HG03280 (cell line): ENCODE data around the gene CD59.
"Not testable (repeated sequence)": the region's sequence is repeated elsewhere in the genome, so short reads cannot be mapped to it uniquely, and the experiment has no call there.

Experiments
- ATAC-seq: cut with Tn5 transposase; IDR thresholded peaks from one replicate; pipeline ENCODE4 v1.9.1; 2021; ENCODE audit warnings: mild to moderate bottlenecking, moderate library complexity; ENCODE audit not compliant: unreplicated experiment

The CD59 gene

GRCh38 chr11:33716243-33716642 is 20.0 kb downstream of the CD59 start:
- ATAC-seq, result no peak

DNA sequence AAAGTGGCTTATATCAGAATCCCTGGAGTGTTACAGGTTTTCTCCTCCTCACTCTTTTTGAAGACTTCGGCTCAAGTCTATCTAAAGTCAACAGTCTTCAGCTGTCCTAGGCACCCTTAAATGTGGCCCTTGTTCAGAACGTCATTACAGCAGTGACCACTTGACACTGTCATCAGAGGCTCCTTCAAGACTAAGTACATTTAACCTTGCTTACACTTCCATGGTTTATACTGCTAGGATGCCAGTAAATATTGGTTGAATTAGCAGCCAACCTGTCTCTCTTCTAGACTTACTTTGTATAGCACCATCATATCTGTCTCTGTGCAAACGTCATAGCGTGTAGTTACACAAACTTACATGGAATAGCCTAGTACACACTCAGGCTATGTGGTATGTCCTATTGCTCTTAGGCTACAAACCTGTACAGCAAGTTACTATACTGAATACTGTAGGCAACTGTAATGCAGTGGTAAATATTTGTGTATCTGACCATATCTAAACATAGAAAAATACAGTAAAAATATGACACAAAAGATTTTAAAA is 22.3 kb downstream of the CD59 start:
- ATAC-seq, result no peak

- no peak for ATAC-seq
Measured at GRCh38 chr11:33713151-33713855, 22.9 kb downstream of the CD59 start.

DNA sequence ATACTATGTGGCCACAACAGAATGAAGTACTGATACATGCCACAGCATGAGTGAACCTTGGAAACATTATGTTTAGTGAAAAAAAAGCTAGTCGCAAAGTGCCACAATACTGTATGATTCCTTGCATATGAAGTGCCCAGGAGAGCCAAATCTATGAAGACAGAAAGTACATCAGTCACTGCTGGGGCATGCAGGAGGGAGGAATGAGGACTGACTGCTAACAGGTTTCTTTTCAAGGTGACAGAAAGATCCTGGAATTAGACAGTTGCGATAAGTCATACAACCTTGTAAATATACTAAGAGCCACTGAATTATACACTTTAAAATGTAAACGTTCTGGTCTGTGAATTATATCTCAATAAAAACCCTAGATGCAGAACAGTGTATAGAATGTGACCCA is 23.8 kb downstream of the CD59 start:
- ATAC-seq, result no peak

- ATAC-seq, result no peak
Measured at GRCh38 chr11:33709466-33709865, 26.8 kb downstream of the CD59 start.

DNA sequence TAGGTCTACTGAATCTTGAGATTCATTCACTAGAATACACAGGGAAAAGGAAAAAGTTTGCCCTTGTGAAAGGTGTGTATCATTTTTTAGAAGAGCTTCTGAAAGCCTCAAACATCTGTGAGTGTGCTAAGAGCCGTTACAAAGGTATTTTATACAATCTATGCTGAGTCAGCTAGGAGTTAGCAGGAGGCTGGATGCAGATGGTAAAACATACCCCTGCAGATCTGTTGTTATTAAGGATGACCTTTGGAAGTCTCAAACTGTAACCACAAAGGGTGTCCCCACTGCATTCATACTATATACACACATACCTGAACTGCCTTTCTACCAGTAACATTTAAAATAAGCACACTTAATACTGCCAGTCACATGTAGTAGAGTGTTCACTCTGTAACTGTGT is 27.2 kb downstream of the CD59 start:
- no peak for ATAC-seq

- ATAC-seq, result not testable (repeated sequence)
Measured at GRCh38 chr11:33707831-33708230, 28.4 kb downstream of the CD59 start.

- no peak for ATAC-seq
Measured at GRCh38 chr11:33706966-33707365, 29.3 kb downstream of the CD59 start.

- ATAC-seq, result no peak
Measured at GRCh38 chr11:33706546-33706945, 29.7 kb downstream of the CD59 start.

DNA sequence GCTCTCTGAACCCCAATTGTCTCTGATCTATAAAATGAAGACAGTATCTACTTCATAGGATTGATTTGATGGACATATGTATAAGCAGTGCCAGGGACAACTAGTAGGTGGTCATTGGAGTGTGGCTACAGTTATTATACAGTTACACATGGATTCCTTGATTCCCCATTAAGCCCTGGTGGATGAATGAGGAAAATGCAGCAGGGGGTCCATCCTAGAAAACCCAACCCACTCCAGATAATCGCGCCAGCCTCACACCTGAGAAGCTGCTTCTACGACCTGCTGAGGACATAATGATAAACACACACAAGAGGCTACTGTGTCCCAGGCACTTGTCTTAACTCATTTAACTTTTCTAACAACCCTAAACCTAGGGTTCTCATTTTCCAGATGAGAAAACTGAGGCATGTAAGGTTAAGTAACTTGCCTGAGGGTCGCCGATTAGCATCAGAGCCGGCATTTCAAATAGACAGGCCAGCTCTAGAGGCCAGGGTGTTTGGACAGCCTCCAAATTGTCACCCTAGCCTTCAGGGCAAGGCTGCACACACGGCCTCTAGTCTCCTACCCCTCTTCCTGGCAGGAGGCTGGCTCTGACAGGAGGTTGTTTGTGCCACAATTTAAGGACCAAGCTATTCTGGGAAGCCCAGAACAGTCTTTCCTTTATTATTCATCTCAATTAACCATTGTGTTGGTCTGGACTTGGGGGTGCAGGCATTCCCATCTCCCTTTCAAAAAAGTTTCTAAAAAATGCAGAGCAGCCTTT is 31.8 kb downstream of the CD59 start:
- no peak for ATAC-seq

DNA sequence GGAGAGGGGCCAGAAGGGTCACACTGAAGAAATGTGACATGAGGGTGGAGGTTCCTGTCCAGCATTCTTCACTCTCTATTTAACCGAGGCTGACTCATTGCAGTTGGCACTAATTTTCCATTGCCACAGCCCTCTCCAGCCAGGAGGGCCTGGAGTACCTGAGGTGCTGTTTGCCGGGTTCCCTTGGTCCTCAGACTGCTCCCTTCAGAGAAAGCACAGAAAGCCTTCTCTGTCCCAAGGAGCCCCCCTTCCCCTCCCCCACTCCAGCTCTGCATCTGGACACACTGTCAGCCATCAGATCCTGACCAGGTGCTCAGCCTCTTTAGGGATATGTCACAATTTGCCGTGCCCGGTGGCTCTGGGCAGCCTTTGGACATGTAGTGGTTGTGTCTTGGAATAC is 32.4 kb downstream of the CD59 start:
- ATAC-seq, result no peak

DNA sequence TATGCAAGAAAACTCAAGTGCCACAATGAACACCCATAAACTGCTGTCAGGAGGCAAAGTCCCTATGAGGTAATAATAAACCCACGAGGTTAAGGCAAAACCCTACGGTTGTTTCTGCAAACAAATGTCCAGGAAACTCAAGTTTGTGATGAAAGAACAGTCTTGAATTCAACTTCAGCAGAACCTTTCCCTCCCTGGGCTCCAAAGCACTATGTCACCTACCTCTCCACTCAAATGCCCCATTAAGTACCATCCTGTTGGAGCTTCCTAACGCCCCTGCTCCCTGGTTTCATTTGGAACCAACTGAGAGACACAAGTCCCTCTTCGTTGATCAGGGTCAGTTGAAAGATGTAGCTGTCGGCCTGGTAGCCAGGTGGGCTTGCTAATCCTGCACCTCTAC is 33.0 kb downstream of the CD59 start:
- ATAC-seq, result no peak

DNA sequence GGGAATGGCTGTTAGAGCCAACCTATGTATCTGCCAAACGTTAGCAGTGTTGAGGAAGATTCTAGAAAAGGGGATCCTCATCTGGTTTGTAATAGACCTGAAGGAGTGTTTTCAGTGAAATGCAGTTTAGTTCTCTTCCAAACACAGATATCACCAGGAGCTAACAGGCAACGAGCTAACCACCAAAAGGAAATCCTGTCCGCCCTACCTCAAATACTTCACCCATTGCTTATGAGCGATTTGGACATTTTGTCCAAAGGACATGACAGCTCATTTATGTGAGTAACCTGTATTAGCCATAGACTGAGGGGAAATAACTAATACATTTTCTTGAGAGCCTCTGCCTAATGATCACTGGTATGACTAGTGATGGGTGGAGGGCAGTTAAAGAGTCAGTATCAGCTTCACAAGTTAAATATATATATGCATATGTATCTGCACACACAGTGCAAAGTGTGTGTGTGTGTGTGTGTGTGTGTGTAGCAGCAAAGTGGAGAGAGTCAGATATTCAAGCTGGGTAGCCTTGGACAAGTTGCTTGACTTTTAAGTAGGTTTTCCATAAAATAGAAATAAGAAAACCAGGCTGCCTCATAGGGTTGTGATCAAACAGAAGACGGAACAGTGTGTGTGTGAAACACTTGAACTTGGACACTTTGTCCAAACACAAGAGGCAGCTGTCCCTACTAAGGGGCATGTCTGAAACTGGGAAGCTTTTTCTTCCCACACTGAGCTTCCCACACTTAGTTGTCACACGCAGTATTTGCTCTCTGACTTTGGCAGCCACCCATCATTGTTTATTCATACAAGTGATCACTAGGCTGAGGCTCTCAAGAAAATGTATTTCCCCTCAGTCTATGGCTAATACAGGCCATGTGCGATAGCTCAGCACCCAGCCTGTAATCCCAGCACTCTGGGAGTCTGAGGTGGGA is 34.7 kb downstream of the CD59 start:
- no peak for ATAC-seq

DNA sequence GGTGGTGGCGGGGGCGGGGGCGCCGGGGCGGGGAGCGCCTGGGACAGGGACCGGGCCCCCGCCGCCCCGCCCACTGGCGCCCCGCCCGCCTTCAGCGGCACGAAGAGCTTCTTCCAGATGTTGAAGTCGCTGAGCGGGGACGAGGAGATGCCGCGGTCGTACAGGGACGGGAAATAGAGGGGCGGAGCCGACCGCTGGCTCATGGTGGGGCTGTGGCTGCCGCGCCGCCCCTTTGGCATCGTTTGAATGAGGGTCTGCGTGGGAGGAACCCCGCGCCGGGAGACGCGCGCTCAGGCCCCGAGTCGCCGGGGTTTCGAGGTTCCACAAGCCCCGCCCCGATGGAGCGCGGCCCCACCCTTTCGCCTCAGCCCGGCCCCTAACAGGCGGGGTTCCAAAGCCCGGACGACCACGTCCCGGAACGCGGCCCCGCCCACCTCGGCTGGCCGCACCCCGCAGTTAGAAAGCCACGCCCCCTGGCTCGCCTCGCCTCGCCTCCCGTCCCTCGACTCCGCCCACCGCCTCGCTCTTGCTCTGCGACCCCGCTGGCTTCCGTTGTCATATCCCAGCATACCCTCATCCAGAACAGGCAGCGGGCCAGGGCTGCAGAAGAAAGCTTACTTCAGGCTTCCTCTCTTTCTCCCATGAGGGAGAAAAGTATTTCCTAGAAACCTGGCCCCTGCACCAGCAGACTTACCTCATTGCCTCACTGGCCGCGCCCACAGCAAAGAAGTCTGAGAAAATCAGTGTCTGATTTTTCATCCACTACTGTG is 35.5 kb downstream of the CD59 start, which contains the start of gene C11orf91:
TSS of gene C11orf91 (minus strand) at position 325 of the 770 bp plus-strand sequence. CDS start at position 239, 86 bp downstream.
- ATAC-seq, result peak; percentile 93

DNA sequence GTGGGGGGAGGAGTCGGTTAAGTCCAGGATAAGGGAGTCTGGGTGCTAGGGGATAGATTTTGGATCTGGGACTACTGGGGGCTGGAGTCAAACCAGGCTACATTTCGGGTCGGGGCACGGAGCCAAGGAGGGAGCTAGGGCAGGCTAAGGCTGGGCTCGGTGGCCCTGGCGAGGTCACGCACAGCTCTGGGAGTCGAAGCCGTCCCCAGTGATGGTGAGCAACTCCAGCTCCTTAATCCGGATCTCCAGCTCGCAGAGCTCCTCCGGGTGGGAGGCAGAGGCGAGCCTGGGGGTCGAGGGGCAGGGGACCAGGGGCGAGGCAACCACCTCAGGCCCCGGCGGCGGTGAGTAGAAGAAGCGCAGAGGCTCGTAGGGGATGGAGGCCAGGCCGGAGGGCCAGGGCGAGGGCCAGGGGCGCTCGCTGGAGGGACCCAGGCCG is 36.1 kb downstream of the CD59 start:
- ATAC-seq, result no peak

- no peak for ATAC-seq
Measured at GRCh38 chr11:33699515-33700062, 36.6 kb downstream of the CD59 start.

DNA sequence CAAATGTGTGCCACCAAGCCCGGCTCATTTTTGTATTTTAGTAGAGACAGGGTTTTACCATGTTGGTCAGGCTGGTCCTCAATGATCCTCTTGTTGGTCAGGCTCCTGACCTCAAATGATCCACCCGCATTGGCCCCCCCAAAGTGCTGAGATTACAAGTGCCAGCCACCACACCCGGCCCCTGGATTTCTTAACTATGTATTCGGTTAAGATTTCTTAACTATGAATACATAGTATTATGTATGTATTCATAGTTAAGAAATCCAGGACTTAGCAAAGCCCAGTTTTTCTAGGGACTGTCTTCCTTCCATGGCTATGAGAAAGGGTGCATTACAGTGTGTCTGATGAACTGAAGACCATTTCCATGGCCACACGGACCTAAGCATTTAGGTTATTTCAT is 37.3 kb downstream of the CD59 start:
- ATAC-seq, result no peak

GRCh38 chr11:33697997-33698396 is 38.2 kb downstream of the CD59 start:
- ATAC-seq, result no peak

- no peak for ATAC-seq
Measured at GRCh38 chr11:33696931-33697638, 39.1 kb downstream of the CD59 start.
